Colon (tissue), 2 donors: ENCODE measurements around the gene GSG1L.
"Not testable (repeated sequence)": the region's sequence is repeated elsewhere in the genome, so short reads cannot be mapped to it uniquely, and the experiment has no call there.

ENCODE experiments used
- FAIRE-seq: peaks from 2 replicates; lab custom pipeline; 2012; peaks lifted over from hg19 to GRCh38; lab: Jason Lieb, UNC
- donor health status: control.
- donor health status: control.

GSG1L gene

DNA sequence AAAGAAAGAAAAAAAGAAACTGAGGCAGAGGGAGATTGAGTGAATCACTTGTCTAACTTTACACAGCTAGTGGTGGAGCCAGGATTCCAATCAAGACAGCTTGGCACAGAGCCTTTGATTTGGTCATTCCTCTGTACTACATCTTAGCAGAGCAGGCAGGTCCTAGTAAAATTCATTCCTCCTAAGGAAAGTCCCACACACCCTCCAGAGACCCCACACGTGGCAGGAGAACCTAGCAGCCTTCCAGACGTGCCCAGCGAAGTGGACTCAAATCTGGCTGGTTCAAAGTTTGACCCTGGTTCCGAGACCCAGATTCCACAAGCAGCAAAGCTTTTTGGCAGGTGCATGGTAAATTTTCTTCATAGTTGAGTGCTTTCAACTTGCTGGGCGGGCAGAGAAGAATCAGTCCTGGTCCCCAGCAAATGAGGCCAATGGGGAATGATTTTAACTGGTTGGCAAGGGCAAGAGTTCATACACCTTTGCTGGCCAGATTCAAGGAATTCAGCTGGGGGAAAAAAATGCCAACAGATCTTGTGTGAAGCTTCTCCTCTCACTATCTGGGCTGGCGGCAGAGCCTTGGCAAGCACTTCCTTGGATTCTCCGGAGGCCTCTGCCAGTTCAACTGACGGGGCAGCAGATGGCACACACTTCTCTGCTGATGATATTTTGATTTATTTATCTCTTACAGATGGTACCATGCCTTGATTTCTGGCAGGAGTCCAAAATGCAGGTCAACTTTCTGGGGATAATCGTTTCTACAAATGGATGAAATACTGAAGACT, 82.4 kb downstream of the GSG1L start:
- no peak for FAIRE-seq

DNA sequence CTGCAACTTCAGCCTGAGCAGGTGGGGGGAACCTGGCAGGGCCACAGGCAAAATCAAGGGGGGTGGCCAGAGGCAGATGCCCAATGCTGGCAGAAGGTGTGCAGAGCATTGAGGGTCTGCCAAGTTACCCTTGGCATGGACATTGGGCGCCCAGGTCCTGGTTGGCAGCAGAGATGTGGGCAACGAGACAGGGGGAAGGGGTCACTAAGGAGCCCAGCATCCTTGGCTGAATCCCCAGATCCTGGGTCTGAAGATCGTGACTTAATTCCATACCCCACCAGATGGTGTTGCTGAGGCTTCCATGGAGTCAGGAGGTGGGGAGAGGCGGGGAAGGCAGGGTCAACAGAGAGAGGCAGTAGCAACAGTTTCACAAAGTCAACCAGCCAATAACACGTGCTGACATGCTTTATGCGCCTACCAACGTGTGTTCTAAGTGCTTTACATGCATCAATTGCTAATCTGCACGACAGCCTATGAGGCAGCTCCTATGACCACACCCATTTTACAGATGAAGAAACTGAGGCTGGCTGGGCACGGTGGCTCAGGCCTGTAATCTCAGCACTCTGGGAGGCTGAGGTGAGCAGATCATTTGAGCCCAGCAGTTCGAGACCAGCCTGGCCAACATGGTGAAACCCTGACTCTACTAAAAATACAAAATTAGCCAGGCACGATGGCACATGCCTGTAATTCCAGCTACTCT, 83.3 kb downstream of the GSG1L start:
- FAIRE-seq: no peak

DNA sequence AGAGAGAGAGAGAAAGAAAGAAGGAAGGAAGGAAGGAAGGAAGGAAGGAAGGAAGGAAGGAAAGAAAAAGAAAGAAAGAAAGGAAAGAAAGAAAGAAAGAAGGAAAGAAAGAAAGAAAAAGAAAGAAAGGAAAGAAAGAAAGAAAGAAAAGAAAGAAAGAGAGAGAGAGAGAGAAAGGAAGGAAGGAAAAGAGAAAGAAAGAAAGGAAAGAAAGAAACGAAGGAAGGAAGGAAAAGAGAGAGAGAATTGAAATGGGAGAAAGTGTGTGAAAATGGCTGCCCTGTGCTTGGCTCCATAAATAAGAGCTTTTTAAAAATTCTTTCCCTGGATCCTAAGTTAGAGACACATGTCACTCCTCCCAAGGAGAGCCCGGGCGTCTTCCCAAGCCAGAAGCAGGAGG, 83.8 kb downstream of the GSG1L start:
- not testable (repeated sequence) for FAIRE-seq

GRCh38 chr16:27978876-27979275, 84.6 kb downstream of the GSG1L start:
- FAIRE-seq: no peak

DNA sequence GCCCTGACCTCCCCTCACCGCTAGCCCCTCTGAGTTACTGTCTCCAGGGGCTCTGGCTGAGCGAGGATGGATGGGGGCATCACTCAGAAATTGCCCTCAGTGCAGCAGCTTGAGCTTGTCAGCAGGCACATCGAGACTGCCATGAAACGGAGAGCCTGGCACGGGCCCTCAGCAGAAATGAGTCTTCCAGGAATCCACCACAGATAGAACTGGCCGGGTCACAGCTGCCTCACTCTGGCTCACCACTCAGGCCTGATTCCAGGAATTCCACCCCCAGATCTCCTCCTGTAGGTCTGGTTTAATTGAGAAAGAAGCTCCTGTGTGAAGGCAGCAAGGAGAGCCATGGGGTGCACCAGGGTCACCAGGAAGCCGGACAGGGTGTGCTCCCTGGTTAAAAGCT, 85.5 kb downstream of the GSG1L start:
- no peak for FAIRE-seq

GRCh38 chr16:27976990-27977389, 86.5 kb downstream of the GSG1L start:
- FAIRE-seq: no peak

DNA sequence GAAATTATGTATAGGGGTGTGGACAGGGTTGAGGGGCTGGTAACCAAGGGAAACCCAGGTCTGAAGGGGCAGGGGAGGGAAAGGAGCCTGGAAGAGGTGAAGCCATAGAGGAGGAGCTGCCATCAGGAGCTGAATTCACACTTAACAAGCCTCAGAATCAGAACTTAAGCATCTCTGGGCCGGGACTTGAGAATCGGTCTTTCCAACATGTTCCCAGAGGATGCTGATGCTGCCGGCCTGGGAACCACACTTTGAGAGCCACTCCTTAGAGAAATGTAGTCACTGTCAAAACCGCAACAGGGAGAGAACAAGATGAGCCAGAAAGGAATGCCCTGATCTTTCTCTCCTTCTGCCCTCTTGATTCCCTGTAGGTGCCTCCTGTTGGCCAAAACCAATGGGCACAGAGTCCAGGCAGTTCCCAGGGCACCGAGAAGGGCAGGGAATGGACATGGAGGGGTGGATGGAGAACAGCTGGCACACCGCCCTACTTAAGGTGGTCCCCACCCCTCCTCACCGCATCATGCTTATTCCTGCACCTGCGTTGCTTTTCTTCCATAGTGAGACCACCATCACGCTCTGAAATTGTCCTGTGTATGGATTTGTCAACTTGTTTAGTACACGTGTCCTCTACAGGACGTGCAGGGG, 88.5 kb downstream of the GSG1L start:
- FAIRE-seq: no peak

GRCh38 chr16:27973678-27974077, 89.8 kb downstream of the GSG1L start:
- no peak for FAIRE-seq

DNA sequence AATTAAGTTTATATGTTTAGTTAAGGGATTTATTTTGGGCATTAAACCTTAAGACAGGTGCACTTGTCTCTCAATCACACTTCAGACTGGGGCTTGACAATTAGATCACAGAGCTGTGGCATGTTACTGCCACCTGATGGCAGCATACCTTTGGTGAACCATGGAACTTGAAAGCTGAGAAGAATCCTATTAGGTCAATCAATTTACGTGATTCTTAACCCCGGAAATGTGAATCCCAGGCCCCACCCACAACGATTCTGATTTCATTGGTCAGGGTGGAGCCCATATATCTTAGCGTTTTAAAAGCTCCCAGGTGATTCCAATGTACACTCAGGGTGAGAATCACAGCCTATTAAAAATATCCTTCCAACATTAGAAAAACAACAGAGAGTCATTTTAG, 91.0 kb downstream of the GSG1L start:
- no peak for FAIRE-seq

DNA sequence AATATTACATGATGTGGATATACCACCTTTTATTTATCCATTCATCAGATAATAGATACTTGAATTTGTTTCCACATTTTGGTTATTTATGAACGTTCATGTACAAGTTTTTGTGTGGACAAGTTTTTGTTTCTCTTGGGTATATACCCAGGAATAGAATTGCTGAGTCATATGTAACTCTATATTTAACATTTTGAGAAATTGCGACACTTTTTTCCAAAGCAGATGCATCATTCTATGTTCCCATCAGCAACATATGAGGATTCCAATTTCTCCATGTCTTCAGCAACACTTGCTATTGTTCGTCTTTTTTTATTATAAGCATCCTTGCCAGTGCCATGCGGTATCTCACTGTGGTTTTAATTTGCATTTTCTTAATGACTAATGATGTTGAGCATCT, 93.9 kb downstream of the GSG1L start:
- no peak for FAIRE-seq

GRCh38 chr16:27967169-27967568, 96.3 kb downstream of the GSG1L start:
- FAIRE-seq: no peak

DNA sequence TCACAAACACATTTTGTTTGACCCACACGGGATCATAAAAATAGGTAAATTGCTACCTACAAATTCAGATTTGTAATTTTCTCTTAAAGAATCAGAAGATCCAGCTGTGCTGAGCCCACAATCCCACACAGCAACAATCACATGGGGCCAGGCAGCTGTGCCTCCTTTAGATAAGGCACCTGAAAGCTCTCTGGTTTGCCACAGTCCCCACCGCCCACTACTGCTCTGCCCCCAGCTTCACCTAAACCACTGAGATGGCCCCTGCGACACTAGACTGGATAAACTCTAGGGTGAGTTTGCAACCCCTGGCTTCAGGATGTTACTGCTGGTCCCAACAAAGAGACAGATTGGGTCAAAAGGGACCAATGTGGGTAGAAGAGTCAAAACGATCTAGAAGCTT, 96.8 kb downstream of the GSG1L start:
- FAIRE-seq: no peak

GRCh38 chr16:27965801-27966200, 97.7 kb downstream of the GSG1L start:
- no peak for FAIRE-seq

- no peak for FAIRE-seq
These were observed 100.0 kb downstream of the GSG1L start for GRCh38 chr16:27963471-27963965.

- no peak for FAIRE-seq
These were observed 101.3 kb downstream of the GSG1L start for GRCh38 chr16:27962197-27962596.

DNA sequence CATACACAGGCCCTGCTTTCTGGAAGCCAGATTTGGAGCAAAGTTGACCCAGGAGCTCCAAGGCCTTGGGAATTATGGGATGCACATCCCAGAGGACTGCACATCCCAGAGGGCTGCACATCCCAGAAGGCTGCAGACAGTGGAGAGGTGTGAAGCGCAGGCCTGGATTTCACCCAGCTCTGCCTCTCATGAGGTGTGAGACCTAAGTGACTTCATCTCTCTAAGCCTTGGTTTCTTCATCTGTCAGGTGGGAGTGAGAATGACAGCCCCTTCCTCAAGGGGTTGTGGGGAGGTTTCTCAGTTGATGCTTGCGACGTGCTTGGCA, 102.3 kb downstream of the GSG1L start:
- no peak for FAIRE-seq

- FAIRE-seq: no peak
These were observed 102.8 kb downstream of the GSG1L start for GRCh38 chr16:27960619-27961295.

DNA sequence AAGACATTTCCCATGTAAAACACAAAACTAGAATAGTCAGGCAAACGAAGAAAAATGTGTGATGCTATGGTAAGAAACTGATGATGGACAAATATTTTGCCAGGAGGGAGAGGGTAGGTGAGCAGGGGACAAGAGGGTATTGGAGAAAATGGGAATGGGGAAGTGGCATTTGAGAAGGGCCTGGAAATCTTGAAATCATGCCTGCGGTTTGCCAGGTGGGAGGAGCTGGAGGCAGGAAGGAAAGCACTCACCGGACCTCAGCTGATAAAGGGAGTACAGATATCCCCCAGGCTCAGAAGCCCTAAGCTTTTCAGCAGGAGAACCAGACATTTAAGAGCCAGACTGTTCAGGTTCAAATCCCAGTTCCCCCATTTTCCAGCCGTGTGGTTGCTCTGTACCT, 103.6 kb downstream of the GSG1L start:
- no peak for FAIRE-seq

DNA sequence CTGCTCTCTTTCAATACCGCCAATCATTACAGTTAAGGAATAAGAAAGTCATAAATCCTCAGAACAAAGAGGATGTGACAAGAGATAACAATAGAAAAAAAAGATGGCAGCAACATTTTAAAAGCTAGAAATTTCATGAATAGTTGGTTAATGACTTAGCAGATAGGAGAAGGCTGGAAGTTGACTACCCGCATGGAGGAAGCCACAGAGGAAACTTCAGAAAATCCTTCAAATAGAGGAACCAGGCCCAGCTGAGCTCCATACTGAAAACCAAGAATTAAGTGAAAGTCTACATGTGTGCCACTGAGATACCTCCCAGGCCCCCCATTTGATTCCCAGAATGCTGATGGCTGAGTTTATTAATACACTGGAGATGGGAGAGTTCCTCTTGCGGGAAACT, 109.3 kb downstream of the GSG1L start:
- no peak for FAIRE-seq

DNA sequence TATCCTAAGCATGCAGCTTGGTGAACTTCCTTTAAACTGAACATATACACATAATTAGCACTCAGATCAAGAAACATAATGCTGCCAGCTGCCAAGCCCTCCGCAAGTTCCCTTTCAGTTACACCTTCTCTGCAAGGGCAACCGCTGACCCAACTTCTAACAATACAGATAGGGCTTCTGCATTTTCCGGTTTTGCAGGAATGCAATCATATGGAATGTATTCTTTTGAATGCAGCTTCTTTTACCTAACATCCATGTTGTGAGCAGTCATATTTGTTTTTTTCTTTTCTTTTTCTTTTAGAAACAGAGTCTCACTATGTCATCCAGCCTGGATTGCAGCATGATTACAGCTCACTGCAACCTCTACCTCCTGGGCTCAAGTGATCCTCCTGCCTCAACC, 110.7 kb downstream of the GSG1L start:
- no peak for FAIRE-seq

GRCh38 chr16:27951489-27952120, 111.9 kb downstream of the GSG1L start:
- no peak for FAIRE-seq

DNA sequence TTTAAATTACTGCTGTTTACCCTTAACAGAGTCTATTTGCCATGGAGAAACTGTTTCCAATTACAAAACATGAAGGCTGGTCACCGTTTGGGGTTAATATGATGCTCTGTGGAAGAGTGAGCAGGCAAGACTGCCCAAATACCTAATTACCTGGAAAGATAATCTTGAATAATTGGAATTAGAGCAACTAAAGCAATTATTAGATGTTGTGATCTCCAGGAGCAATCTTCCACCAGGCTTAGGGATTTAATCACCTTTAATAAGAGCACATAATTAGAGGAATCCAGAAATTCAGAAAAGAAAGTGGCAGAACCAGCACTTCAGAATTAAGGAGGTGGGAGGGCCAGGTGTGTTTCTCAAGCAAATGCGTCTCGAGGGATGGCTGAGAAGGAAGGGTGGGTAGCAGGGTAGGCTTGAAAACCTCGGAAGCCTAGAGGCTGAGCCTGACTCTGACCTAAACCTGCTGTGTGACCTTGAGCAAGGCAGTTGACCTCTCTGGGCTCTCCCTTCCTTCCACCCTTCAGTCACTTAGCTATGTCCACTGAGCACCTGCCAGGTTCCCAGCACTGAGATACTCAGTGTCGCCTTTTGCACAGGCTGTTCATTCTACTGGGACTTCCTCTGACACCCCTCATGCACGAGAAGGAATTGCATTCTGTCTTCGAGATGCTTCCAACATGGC, 113.2 kb downstream of the GSG1L start:
- no peak for FAIRE-seq
